ENCODE measurements around the gene RANBP3. TPM values are rescaled to one million over a fixed set of nuclear protein-coding genes. Genes with fewer than 3 reads are reported as not detected.

RANBP3 gene
- total RNA-seq, 1 experiment from 2014 or later = 59.5 TPM

- no peak for TF ChIP-seq CTCF (IDR thresholded peaks at IDR 0.05; ENCODE audit: unreplicated experiment)
- no TSS peak for BruUV-seq (replicated peaks)
- POLR2A ChIA-PET = interaction anchor here (1.4 to 4.1 kb wide), 2 partner anchors 10 to 66 kb away, joined by 5 to 28 read pairs; partner anchors contain the start of genes NDUFA11 and VMAC
- Mint-ChIP-seq H3K27me3 (ENCODE audit: insufficient read depth, unreplicated experiment) (no peaks in the 10 kb centered on the region), H3K9me3 (ENCODE audit: unreplicated experiment) (no peaks in the 10 kb centered on the region), H3K27ac (ENCODE audit: low read depth, unreplicated experiment) (no peak overlapping the region), H3K4me3 (ENCODE audit: unreplicated experiment) (no peak overlapping the region), H3K36me3 (ENCODE audit: insufficient read depth, unreplicated experiment) (peaks cover 14% of the 10 kb centered on the region), H3K4me1 (ENCODE audit: insufficient read depth, unreplicated experiment) (no peaks in the 10 kb centered on the region)
- no peak for DNase-seq (ENCODE audit: unreplicated experiment)
- intact Hi-C loops (cut with micrococcal nuclease) = loop anchor here (2.0 kb wide), 1 partner anchor 89 kb away; the partner anchor contains the start of gene NRTN
- CTCF ChIA-PET = interaction anchor here (0.6 kb wide), 1 partner anchor 45 kb away, joined by 3 read pairs; no protein-coding TSS in a partner anchor
These were observed 83.8 kb downstream of the RANBP3 start for GRCh38 chr19:5893907-5894703.

- intact Hi-C loops (cut with micrococcal nuclease) = loop anchor here (2.0 kb wide), 1 partner anchor 89 kb away; the partner anchor contains the start of gene NRTN
- no peaks in the 10 kb centered on the region for H3K27me3 Mint-ChIP-seq (ENCODE audit: insufficient read depth, unreplicated experiment)
- no peaks in the 10 kb centered on the region for H3K4me1 Mint-ChIP-seq (ENCODE audit: insufficient read depth, unreplicated experiment)
- ChIA-PET POLR2A (interaction anchor here (0.9 to 4.1 kb wide), 3 partner anchors 11 to 90 kb away, joined by 4 to 28 read pairs (median 5); partner anchors contain the start of genes NDUFA11 and VMAC), CTCF (interaction anchor here (0.6 to 1.0 kb wide), 3 partner anchors 44 to 89 kb away, joined by 3 to 4 read pairs (median 3); partner anchors contain the start of gene NRTN)
- no peak for TF ChIP-seq CTCF (IDR thresholded peaks at IDR 0.05; ENCODE audit: unreplicated experiment)
- H3K9me3 Mint-ChIP-seq (ENCODE audit: unreplicated experiment) = no peaks in the 10 kb centered on the region
- no peak overlapping the region for H3K4me3 Mint-ChIP-seq (ENCODE audit: unreplicated experiment)
- BruUV-seq (replicated peaks) = no TSS peak
- no peak overlapping the region for H3K27ac Mint-ChIP-seq (ENCODE audit: low read depth, unreplicated experiment)
- peaks cover 14% of the 10 kb centered on the region for H3K36me3 Mint-ChIP-seq (ENCODE audit: insufficient read depth, unreplicated experiment)
- no peak for DNase-seq (ENCODE audit: unreplicated experiment)
These were observed 84.5 kb downstream of the RANBP3 start for GRCh38 chr19:5893296-5893903.

- H3K27ac Mint-ChIP-seq (ENCODE audit: low read depth, unreplicated experiment) = no peak overlapping the region
- intact Hi-C loops (cut with micrococcal nuclease) = loop anchor here (2.0 kb wide), 1 partner anchor 88 kb away; the partner anchor contains the start of gene NRTN
- POLR2A ChIA-PET = interaction anchor here (0.9 to 4.1 kb wide), 3 partner anchors 11 to 89 kb away, joined by 4 to 28 read pairs (median 5); partner anchors contain the start of genes NDUFA11 and VMAC
- H3K36me3 Mint-ChIP-seq (ENCODE audit: insufficient read depth, unreplicated experiment) = peaks cover 14% of the 10 kb centered on the region
- no peak for DNase-seq (ENCODE audit: unreplicated experiment)
- no peaks in the 10 kb centered on the region for H3K27me3 Mint-ChIP-seq (ENCODE audit: insufficient read depth, unreplicated experiment)
- no peaks in the 10 kb centered on the region for H3K9me3 Mint-ChIP-seq (ENCODE audit: unreplicated experiment)
- TF ChIP-seq CTCF (IDR thresholded peaks at IDR 0.05; ENCODE audit: unreplicated experiment) = no peak
- no peaks in the 10 kb centered on the region for H3K4me1 Mint-ChIP-seq (ENCODE audit: insufficient read depth, unreplicated experiment)
- H3K4me3 Mint-ChIP-seq (ENCODE audit: unreplicated experiment) = no peak overlapping the region
- CTCF ChIA-PET = interaction anchor here (0.7 to 1.0 kb wide), 2 partner anchors 86 to 88 kb away, joined by 3 to 4 read pairs; partner anchors contain the start of gene NRTN
- no TSS peak for BruUV-seq (replicated peaks)
These were observed 85.1 kb downstream of the RANBP3 start for GRCh38 chr19:5892772-5893275.

All from MCF 10A (cell line).